HepG2 (cell line): ENCODE data around the gene SYNJ2. TPM values are rescaled to one million over a fixed set of nuclear protein-coding genes. Genes with fewer than 3 reads are reported as not detected.
A peak's percentile ranks its signal among the peaks of the same experiment; 100 is the strongest.

ENCODE experiments used
- ARNT2 ChIP-seq: sonication (generic); formaldehyde crosslinking; IDR thresholded peaks from 2 replicates; pipeline ENCODE4 v1.8.0; 2022; ENCODE audit warnings: mild to moderate bottlenecking, low read depth, missing genetic modification reagents, moderate library complexity
- BHLHE40 ChIP-seq: IDR thresholded peaks from 2 replicates; pipeline ENCODE4 v1.6.1; 2011; ENCODE audit warnings: low read length, improper control_type of control experiment
- EP300 ChIP-seq, 3 experiments: sonication (generic) in 1 of 3; formaldehyde crosslinking in 1 of 3; IDR thresholded peaks; 2 replicates each; pipeline versions ENCODE4 v1.5.1 to v1.6.1; 2011 to 2020; ENCODE audit warnings: low read depth in 2 of 3, low read length in 2 of 3, borderline replicate concordance in 1 of 3, improper control_type of control experiment in 1 of 3, mild to moderate bottlenecking in 1 of 3, missing genetic modification reagents in 1 of 3, moderate library complexity in 1 of 3
- GABPA ChIP-seq, 2 experiments: IDR thresholded peaks; 2 replicates each; pipeline ENCODE4 v1.6.1; 2011 to 2016; ENCODE audit warnings: low read depth in 2 of 2, low read length in 1 of 2, missing biosample characterization in 1 of 2, missing genetic modification characterization in 1 of 2
- GZF1 ChIP-seq: sonication (generic); formaldehyde crosslinking; IDR thresholded peaks from 2 replicates; pipeline ENCODE4 v1.5.1; 2020; ENCODE audit warnings: mild to moderate bottlenecking, missing genetic modification reagents
- JUN ChIP-seq: sonication (generic); formaldehyde crosslinking; IDR thresholded peaks from 2 replicates; pipeline ENCODE4 v1.4.0; 2020; ENCODE audit warnings: mild to moderate bottlenecking, missing genetic modification reagents
- MAFG ChIP-seq: sonication (generic); formaldehyde crosslinking; IDR thresholded peaks from 2 replicates; pipeline ENCODE4 v1.5.1; 2020; ENCODE audit warnings: mild to moderate bottlenecking, missing genetic modification reagents
- MEF2D ChIP-seq: sonication (generic); formaldehyde crosslinking; IDR thresholded peaks from 2 replicates; pipeline ENCODE4 v1.5.1; 2020; ENCODE audit warnings: mild to moderate bottlenecking, missing genetic modification reagents
- MXI1 ChIP-seq: IDR thresholded peaks from 3 replicates; pipeline ENCODE4 v1.6.1; 2012; ENCODE audit warnings: low read depth, low read length, inconsistent platforms, borderline replicate concordance
- NCOA2 ChIP-seq: sonication (generic); formaldehyde crosslinking; IDR thresholded peaks from 2 replicates; pipeline ENCODE4 v1.8.0; 2022; ENCODE audit warnings: inconsistent platforms
- RARG ChIP-seq: sonication (generic); formaldehyde crosslinking; IDR thresholded peaks from 2 replicates; pipeline ENCODE4 v1.4.0; 2020; ENCODE audit warnings: low read depth, mild to moderate bottlenecking, missing genetic modification reagents
- SALL2 ChIP-seq: sonication (generic); formaldehyde crosslinking; IDR thresholded peaks from 2 replicates; pipeline ENCODE4 v1.8.1; 2023; ENCODE audit warnings: mild to moderate bottlenecking, missing genetic modification reagents, inconsistent platforms
- ZNF264 ChIP-seq: sonication (generic); formaldehyde crosslinking; IDR thresholded peaks from 2 replicates; pipeline ENCODE4 v1.4.0; 2020; ENCODE audit warnings: missing genetic modification reagents
- ZNF670 ChIP-seq: sonication (generic); formaldehyde crosslinking; IDR thresholded peaks from 2 replicates; pipeline ENCODE4 v1.8.0; 2022; ENCODE audit warnings: mild to moderate bottlenecking, missing genetic modification reagents, borderline replicate concordance
- ZNF749 ChIP-seq: sonication (generic); formaldehyde crosslinking; IDR thresholded peaks from 2 replicates; pipeline ENCODE4 v1.8.0; 2022; ENCODE audit warnings: mild to moderate bottlenecking, missing genetic modification reagents, moderate library complexity, borderline replicate concordance
- polyA plus RNA-seq, 8 experiments: library from polyadenylated mRNA; depleted of rRNA in 3 of 8; stranded (reverse) in 7 of 8; unstranded in 1 of 8; fragments of >200 nt; fragmentation: Illumina TruSeq in 4 of 8; extraction: Trizol in 4 of 8; gene quantifications; 2 replicates each; pipeline versions ENCODE4 v1.2.1 to v1.2.3, GENCODE V29; 2011 to 2016; ENCODE audit warnings: low read depth in 4 of 8, missing spikeins in 1 of 8, mixed read lengths in 1 of 8; ENCODE audit not compliant: insufficient read depth in 1 of 8
- total RNA-seq, 5 experiments: library from RNA; depleted of rRNA; stranded (reverse); fragments of >200 nt; fragmentation: Illumina TruSeq; extraction: Trizol; gene quantifications; 2 replicates each; pipeline ENCODE4 v1.2.3, GENCODE V29; 2016; ENCODE audit warnings: low read depth in 1 of 5
- TF ChIP-seq, protein P1 (sequence below), 2 experiments: sonication (generic) in 1 of 2; formaldehyde crosslinking in 1 of 2; IDR thresholded peaks; 2 replicates each; pipeline versions ENCODE4 v1.4.0 to v1.6.1; 2018 to 2020; ENCODE audit warnings: missing genetic modification reagents in 2 of 2, borderline replicate concordance in 1 of 2, low read depth in 1 of 2, mild to moderate bottlenecking in 1 of 2, missing biosample characterization in 1 of 2
- TF ChIP-seq, protein P2 (sequence below): sonication (generic); formaldehyde crosslinking; IDR thresholded peaks from 2 replicates; pipeline ENCODE4 v1.4.0; 2020; ENCODE audit warnings: missing genetic modification reagents
- TF ChIP-seq, protein P3 (sequence below): sonication (generic); formaldehyde crosslinking; conservative IDR thresholded peaks from 2 replicates; pipeline ENCODE4 v1.5.0; 2020; ENCODE audit warnings: missing genetic modification reagents
- TF ChIP-seq, protein P4 (sequence below): sonication (generic); formaldehyde crosslinking; IDR thresholded peaks from 2 replicates; pipeline ENCODE4 v1.9.0; 2021; ENCODE audit warnings: missing genetic modification reagents, borderline replicate concordance

SYNJ2 gene
- total and polyA plus RNA-seq, 2 of the 13 experiments (the other 11 are each of a cell fraction or from before 2014, with no cell fraction given) = 39.1 to 57.6 TPM

DNA sequence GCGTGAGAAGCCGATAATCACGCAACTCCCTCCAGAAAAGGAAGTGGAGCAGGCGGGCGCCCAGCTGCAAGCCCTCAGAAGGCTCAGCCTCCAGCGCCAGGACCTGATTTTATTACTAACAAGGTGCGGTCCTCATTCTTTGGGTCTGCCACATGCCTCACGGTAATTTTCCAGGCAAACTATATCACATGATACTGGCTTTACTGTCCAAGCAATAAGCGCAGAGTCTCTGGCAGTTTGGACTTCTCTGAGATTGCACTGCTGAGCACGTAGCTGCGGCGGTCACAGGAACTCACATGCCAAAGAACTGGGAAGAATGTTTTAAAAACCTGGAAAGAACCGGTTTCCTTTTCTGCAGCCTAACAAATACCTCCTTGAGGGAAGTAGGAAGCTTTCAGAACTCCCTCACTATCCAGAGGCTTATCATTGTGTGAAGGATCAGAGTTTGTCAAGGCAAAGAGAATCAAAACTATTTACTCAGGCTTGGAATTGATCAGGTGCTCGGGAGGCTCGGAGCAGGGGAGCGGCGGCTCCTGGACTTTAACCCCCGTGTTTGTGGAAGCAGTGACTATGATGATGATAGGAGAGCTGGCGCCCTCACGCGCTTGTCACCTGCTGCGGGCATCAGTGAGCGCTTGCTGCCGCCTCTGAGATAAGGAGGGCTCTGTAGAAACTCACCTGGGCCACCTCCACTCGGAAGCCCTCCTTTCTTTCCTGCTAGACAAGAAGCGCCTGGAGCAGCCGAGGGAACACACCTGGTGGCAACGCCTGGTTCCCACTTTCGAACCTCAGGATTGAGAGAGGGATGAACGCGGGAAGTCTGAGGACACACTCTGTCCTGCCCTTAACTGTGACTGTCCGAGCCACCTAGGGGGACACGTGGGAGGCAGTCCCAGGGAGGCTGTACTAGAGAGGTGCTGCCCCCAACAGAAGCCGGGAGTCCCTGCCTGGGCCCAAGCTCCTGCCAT, 27.2 kb upstream of the SYNJ2 start (continued):
- TF ChIP-seq, protein P1, sequence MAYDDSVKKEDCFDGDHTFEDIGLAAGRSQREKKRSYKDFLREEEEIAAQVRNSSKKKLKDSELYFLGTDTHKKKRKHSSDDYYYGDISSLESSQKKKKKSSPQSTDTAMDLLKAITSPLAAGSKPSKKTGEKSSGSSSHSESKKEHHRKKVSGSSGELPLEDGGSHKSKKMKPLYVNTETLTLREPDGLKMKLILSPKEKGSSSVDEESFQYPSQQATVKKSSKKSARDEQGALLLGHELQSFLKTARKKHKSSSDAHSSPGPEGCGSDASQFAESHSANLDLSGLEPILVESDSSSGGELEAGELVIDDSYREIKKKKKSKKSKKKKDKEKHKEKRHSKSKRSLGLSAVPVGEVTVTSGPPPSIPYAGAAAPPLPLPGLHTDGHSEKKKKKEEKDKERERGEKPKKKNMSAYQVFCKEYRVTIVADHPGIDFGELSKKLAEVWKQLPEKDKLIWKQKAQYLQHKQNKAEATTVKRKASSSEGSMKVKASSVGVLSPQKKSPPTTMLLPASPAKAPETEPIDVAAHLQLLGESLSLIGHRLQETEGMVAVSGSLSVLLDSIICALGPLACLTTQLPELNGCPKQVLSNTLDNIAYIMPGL (CRISPR knock-in tag; IDR thresholded peaks at IDR 0.05; ENCODE audit: borderline replicate concordance in 1 of 2, low read depth in 1 of 2) = peak; percentile 63 to 74; a peak in 2 of 4 replicates
- peak in 1 of 2 experiments; percentile 86; a peak in 3 of 4 replicates for TF ChIP-seq EP300 (IDR thresholded peaks at IDR 0.05; ENCODE audit: low read depth in 2 of 2, low read length in 2 of 2)
- no peak; the same call in 1 of the 2 replicates for TF ChIP-seq EP300 (CRISPR knock-in tag; IDR thresholded peaks at IDR 0.05; ENCODE audit: borderline replicate concordance)
- peak; percentile 92 for TF ChIP-seq BHLHE40
- TF ChIP-seq MEF2D (CRISPR knock-in tag) = peak; percentile 72
- TF ChIP-seq GZF1 (CRISPR knock-in tag) = 0 out of 2 replicates have a peak, but pooled peaks have one; percentile 5
- TF ChIP-seq MXI1 = peak; percentile 14; the same call in 1 of the 3 replicates
- TF ChIP-seq ZNF264 = peak; percentile 83; the same call in 1 of the 2 replicates
- TF ChIP-seq, protein P2, sequence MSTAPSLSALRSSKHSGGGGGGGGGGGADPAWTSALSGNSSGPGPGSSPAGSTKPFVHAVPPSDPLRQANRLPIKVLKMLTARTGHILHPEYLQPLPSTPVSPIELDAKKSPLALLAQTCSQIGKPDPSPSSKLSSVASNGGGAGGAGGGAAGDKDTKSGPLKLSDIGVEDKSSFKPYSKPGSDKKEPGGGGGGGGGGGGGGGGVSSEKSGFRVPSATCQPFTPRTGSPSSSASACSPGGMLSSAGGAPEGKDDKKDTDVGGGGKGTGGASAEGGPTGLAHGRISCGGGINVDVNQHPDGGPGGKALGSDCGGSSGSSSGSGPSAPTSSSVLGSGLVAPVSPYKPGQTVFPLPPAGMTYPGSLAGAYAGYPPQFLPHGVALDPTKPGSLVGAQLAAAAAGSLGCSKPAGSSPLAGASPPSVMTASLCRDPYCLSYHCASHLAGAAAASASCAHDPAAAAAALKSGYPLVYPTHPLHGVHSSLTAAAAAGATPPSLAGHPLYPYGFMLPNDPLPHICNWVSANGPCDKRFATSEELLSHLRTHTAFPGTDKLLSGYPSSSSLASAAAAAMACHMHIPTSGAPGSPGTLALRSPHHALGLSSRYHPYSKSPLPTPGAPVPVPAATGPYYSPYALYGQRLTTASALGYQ = peak; percentile 81; the same call in 1 of the 2 replicates
- peak; percentile 64; the same call in 1 of the 2 replicates for TF ChIP-seq JUN (CRISPR knock-in tag)
- peak; percentile 65; the same call in 1 of the 2 replicates for TF ChIP-seq RARG
- TF ChIP-seq ARNT2 (CRISPR knock-in tag) = peak; percentile 86; the same call in 1 of the 2 replicates
- TF ChIP-seq GABPA (IDR thresholded peaks at IDR 0.05; ENCODE audit: low read depth, low read length) = no peak
- TF ChIP-seq GABPA (CRISPR knock-in tag; IDR thresholded peaks at IDR 0.05; ENCODE audit: low read depth) = peak; percentile 15; the same call in 1 of the 2 replicates
- peak; percentile 37; the same call in 1 of the 2 replicates for TF ChIP-seq ZNF670 (CRISPR knock-in tag)
- TF ChIP-seq, protein P3, sequence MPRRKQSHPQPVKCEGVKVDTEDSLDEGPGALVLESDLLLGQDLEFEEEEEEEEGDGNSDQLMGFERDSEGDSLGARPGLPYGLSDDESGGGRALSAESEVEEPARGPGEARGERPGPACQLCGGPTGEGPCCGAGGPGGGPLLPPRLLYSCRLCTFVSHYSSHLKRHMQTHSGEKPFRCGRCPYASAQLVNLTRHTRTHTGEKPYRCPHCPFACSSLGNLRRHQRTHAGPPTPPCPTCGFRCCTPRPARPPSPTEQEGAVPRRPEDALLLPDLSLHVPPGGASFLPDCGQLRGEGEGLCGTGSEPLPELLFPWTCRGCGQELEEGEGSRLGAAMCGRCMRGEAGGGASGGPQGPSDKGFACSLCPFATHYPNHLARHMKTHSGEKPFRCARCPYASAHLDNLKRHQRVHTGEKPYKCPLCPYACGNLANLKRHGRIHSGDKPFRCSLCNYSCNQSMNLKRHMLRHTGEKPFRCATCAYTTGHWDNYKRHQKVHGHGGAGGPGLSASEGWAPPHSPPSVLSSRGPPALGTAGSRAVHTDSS (CRISPR knock-in tag) = no peak
- TF ChIP-seq NCOA2 (CRISPR knock-in tag) = peak; percentile 73
- no peak; the same call in 1 of the 2 replicates for TF ChIP-seq SALL2 (CRISPR knock-in tag)
- no peak for TF ChIP-seq ZNF749
- TF ChIP-seq, protein P4, sequence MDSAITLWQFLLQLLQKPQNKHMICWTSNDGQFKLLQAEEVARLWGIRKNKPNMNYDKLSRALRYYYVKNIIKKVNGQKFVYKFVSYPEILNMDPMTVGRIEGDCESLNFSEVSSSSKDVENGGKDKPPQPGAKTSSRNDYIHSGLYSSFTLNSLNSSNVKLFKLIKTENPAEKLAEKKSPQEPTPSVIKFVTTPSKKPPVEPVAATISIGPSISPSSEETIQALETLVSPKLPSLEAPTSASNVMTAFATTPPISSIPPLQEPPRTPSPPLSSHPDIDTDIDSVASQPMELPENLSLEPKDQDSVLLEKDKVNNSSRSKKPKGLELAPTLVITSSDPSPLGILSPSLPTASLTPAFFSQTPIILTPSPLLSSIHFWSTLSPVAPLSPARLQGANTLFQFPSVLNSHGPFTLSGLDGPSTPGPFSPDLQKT (CRISPR knock-in tag) = no peak
- TF ChIP-seq MAFG (CRISPR knock-in tag) = no peak
